A549 treated with CORT108297 at 1 μM for 4 hours (cell line): ENCODE results near the gene ZNF410. TPM values are rescaled to one million over a fixed set of nuclear protein-coding genes. Genes with fewer than 3 reads are reported as not detected.

Experiments
- total RNA-seq: library from RNA; stranded (reverse); fragments of 200-300 nt; extraction: Qiagen RNA extraction; gene quantifications from 5 replicates; pipeline ENCODE4 v1.2.3, GENCODE V29; 2022

The ZNF410 gene
- total RNA-seq = 40.4 to 57.3 TPM (median 42.4 TPM) in 5 replicates

GRCh38 chr14:73886449-73887317 is at the start of gene ZNF410:
Gene ZNF410, plus strand, starts transcription at chr14:73886859. Its CDS starts 5,317 bp downstream, at chr14:73892176.

GRCh38 chr14:73851567-73852382 is 34.9 kb upstream of the ZNF410 start, which contains the start of gene PTGR2:
Gene PTGR2, plus strand, starts transcription at chr14:73851831. Its CDS starts 7,032 bp downstream, at chr14:73858863.

GRCh38 chr14:73949752-73950734 is 63.4 kb downstream of the ZNF410 start, which contains the start of the genes COQ6 and FAM161B:
Gene COQ6, plus strand, starts transcription at chr14:73950302. Its CDS starts 31 bp downstream, at chr14:73950333.
Gene FAM161B, minus strand, starts transcription at chr14:73950094. Its CDS starts 68 bp downstream, at chr14:73950026.

Other genes with a start within 250 kb of the ZNF410 start
- 8.8 to 12.5 TPM (median 10.4 TPM) in 5 replicates for gene DNAL1, start 241.9 kb upstream of the ZNF410 start, total RNA-seq
- 56.7 to 67.3 TPM (median 58.8 TPM) in 5 replicates for gene PNMA1, start 172.5 kb upstream of the ZNF410 start, total RNA-seq
- 7.8 to 11.0 TPM (median 8.1 TPM) in 5 replicates for gene PTGR2, start 35.0 kb upstream of the ZNF410 start, total RNA-seq
- gene FAM161B, start 63.2 kb downstream of the ZNF410 start, total RNA-seq = 1.5 to 2.0 TPM (median 1.7 TPM) in 5 replicates
- gene COQ6, start 63.4 kb downstream of the ZNF410 start, total RNA-seq = 26.2 to 29.2 TPM (median 27.5 TPM) in 5 replicates
- gene ENTPD5, start 132.4 kb downstream of the ZNF410 start, total RNA-seq = 5.5 to 7.3 TPM (median 6.4 TPM) in 5 replicates
- 2.7 to 5.4 TPM (median 2.9 TPM) in 5 replicates for gene BBOF1, start 132.5 kb downstream of the ZNF410 start, total RNA-seq
- 1.9 to 2.7 TPM (median 2.4 TPM) in 5 replicates for gene ALDH6A1, start 197.6 kb downstream of the ZNF410 start, total RNA-seq
- gene LIN52, start 198.1 kb downstream of the ZNF410 start, total RNA-seq = 3.9 to 6.6 TPM (median 4.7 TPM) in 5 replicates